Ramos (cell line): Measurements from ENCODE around the gene CFAP141.
"Not testable (repeated sequence)": the region's sequence is repeated elsewhere in the genome, so short reads cannot be mapped to it uniquely, and the experiment has no call there.

Experiments used
- in situ Hi-C: fragments of 300-500 bp; cut with MboI; formaldehyde crosslinking; loops from one replicate; pipeline ENCODE4 v1.14.3; 2022; ENCODE audit warnings: low sequenced_read_pairs; ENCODE audit not compliant: unreplicated experiment

CFAP141 gene

DNA sequence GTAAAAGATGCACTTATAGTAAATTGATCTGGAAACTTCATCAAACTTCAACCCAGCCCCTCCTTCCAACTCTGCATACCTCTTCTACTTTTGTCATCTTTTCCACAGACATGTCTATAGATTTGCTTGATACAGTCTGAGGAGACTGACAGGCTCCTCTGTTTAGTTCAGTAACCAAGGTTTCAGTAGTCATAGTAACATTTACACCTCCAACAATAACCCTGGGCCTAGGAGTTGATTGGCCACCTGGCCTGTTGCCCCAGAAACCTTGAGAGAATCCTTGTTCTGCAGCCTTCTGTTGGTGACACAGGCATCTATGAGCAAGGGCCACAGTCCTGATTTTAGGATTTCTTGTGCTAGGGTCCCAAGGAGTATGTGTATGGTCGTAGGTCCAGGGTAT is at the start of gene CFAP141:
CFAP141 (minus strand) TSS at position 138 of the 400 bp plus-strand sequence; CDS start at position 112, 26 bp downstream.
- in situ Hi-C loops: no loop called here

- in situ Hi-C loops: no loop called here
These were observed 47.5 kb upstream of the CFAP141 start for GRCh38 chr1:154253671-154254070.

- in situ Hi-C loops: no loop called here
These were observed 35.7 kb upstream of the CFAP141 start for GRCh38 chr1:154241703-154242351.

GRCh38 chr1:154240294-154240833 is 34.2 kb upstream of the CFAP141 start:
- in situ Hi-C loops: no loop called here

- in situ Hi-C loops: no loop called here
These were observed 33.4 kb upstream of the CFAP141 start for GRCh38 chr1:154239491-154239890.

- in situ Hi-C loops: no loop called here
These were observed 31.9 kb upstream of the CFAP141 start for GRCh38 chr1:154237880-154238506.

DNA sequence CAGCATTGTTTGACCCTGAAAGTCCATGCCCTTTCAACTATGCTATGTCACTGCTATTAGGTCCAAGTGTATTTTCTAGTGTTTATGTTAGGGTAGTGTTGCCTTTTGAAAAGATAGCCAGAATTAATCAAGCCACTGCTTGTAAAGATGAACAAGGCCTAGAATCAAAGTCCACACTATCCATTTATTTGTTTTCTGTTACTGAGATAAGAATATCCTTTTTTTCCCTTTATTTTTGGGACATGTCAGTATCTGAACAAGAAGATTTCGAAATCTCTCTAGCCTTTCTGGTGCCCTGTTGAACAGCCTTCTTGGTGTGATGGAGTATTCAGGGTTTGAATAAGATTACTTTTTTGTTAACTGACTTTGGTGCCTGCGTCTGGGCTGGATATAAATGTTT is 31.3 kb upstream of the CFAP141 start:
- in situ Hi-C loops: no loop called here

- in situ Hi-C loops: no loop called here
These were observed 30.7 kb upstream of the CFAP141 start for GRCh38 chr1:154236855-154237254.

GRCh38 chr1:154233127-154233526 is 27.0 kb upstream of the CFAP141 start:
- in situ Hi-C loops: not testable (repeated sequence)

GRCh38 chr1:154231112-154231511 is 25.0 kb upstream of the CFAP141 start:
- in situ Hi-C loops: not testable (repeated sequence)

GRCh38 chr1:154225370-154225769 is 19.2 kb upstream of the CFAP141 start:
- in situ Hi-C loops: no loop called here

GRCh38 chr1:154223621-154224020 is 17.5 kb upstream of the CFAP141 start:
- in situ Hi-C loops: no loop called here

DNA sequence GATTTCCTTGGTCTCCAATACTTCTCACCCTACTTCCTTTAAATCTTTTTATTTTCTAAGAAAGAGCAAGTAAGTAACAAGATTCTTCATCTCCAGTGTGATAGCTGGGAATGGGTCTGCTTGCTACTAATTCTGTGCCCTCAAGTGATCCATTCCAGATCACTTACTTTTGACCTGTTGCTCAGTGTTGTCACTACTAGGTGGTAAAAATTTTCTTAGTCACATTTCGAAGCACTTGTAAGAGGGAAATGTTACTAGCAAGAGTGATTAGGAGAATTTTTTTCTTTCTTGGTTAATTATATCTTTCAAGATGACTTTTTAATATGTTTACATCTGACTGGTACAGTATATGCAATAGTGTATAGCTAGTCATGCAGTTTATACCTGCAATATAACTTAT is 16.8 kb upstream of the CFAP141 start:
- in situ Hi-C loops: no loop called here

DNA sequence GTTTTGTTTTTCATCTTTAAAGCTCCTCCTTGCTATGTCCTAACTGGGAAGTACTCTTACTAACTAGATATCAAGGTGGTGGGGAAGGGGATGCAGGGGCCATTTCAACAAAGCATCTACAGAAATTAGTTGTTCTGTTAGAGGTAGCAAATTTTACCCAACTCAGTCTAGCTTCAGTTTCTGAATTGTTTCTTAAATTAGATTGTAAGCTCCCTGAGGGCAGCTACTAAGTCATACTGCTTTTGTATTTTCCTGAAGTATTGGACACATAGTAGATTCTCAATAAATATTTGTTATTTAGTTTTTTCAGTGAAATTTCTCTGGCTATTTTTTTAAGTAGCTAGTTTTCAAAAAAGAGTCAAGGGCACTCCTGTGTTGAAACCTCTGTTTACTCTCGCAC is 16.4 kb upstream of the CFAP141 start:
- in situ Hi-C loops: no loop called here

GRCh38 chr1:154221278-154222001 is 15.3 kb upstream of the CFAP141 start:
- in situ Hi-C loops: no loop called here

- in situ Hi-C loops: no loop called here
These were observed 14.8 kb upstream of the CFAP141 start for GRCh38 chr1:154220970-154221277.

- in situ Hi-C loops: no loop called here
These were observed 14.2 kb upstream of the CFAP141 start, which contains the start of gene UBAP2L for GRCh38 chr1:154220071-154220969. UBAP2L (plus strand) TSS chr1:154220955; CDS start chr1:154225124, 4,169 bp downstream.

DNA sequence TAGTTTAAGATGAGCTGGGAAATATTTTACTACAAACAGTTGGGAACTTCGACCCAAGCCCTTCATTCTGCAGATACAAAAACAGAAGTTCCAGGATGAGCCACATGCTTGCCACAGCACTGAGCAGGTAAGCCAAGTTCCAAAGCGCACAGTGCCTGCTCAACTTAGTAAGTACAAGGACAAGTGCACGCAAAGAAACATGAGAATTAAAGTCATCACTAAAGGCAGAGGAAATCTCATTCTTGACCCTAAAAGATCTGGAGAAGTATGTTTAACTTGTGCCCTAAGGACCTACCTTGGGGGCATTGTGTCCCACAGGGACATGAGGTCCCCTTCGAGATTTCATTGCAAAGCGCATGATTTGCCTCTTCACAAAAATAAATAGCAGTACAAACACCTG is 13.4 kb upstream of the CFAP141 start:
- in situ Hi-C loops: no loop called here

DNA sequence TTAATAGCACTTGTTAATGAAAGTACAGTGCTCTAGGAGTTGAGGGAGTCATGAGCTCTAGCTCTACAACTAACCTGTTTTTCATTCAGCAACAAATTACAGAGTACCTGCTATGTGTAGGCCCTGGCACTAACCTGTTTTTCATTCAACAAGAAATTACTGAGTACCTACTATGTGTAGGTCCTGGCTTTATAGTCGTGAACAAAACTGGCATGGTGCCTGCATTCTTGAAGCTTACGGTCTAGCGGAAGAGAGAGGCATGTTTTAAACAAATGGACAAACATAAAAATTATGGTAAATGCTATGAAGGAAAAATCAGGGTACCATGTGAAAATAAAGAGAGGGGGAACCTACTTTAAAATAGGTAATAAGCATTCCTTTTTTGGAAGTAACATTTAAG is 12.4 kb upstream of the CFAP141 start:
- in situ Hi-C loops: no loop called here

GRCh38 chr1:154213274-154213673 is 7.1 kb upstream of the CFAP141 start:
- in situ Hi-C loops: no loop called here
